Measurements from ENCODE around the gene SCG3. TPM values are rescaled to one million over a fixed set of nuclear protein-coding genes. Genes with fewer than 3 reads are reported as not detected.

SCG3 gene
- polyA plus RNA-seq, 1 of the 3 experiments (the other 2 are of a cell fraction), result 0.16 TPM

DNA sequence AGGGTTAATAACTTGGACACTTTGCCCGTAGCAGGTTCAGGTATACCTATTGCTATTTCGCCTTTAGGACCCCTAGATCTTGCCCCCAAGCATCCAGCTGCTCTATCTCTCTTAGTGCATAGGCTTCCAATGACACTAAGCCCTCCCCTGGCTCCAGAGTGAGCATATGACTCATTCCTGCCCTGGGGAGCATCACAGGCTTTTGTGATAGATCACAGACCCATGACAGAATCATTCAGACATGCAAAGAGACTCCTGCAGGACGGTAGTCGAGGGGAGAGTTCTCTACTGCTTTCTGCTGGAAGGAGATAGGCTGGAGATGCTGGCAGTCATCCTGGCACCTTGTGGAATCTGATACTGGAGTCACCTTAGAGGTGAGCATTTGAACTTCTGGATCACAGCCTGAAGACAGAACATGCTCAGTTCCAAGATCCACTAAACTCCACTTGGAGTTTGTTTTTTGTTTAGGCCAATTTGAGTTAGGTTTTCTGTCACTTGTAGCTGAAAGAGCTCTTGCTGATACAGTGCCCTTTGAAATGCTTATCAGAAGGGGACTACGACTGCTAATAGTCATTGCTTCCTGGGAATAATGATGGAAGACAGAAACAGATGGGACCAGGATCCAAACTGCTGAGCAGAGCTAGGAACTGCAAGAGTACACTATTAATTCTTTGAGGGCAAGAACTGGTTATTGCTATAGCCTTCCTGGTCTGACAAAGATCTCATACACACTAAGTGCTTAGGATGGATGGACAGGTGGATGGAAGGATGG is 45.2 kb downstream of the SCG3 start (continued):
- TF ChIP-seq, protein P1, sequence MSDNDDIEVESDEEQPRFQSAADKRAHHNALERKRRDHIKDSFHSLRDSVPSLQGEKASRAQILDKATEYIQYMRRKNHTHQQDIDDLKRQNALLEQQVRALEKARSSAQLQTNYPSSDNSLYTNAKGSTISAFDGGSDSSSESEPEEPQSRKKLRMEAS (IDR thresholded peaks at IDR 0.05; ENCODE audit: low read depth), result peak; percentile 69
- TF ChIP-seq RXRA (IDR thresholded peaks at IDR 0.05; ENCODE audit: borderline replicate concordance, low read depth), result peak; percentile 74; the same call in 1 of the 2 replicates
- TF ChIP-seq NFIC (IDR thresholded peaks at IDR 0.05; ENCODE audit: borderline replicate concordance), result peak; percentile 86
- peak; percentile 97 for TF ChIP-seq POLR2AphosphoS5 (IDR thresholded peaks at IDR 0.05; ENCODE audit: low read depth, low read length)
- TF ChIP-seq ELF1 (IDR thresholded peaks at IDR 0.05), result 0 out of 2 replicates have a peak, but pooled peaks have one; percentile 33
- no peak for TF ChIP-seq RFX5 (IDR thresholded peaks at IDR 0.05; ENCODE audit: low read length)
- 0 out of 2 replicates have a peak, but pooled peaks have one; percentile 37 for TF ChIP-seq MXI1 (IDR thresholded peaks at IDR 0.05; ENCODE audit: low read depth, low read length)
- TF ChIP-seq TAF1 (IDR thresholded peaks at IDR 0.05; ENCODE audit: borderline replicate concordance, low read depth, low read length), result peak; percentile 42; the same call in 1 of the 2 replicates
- TF ChIP-seq CHD2 (IDR thresholded peaks at IDR 0.05; ENCODE audit: low read length, partially characterized antibody), result peak; percentile 76
- peak; percentile 99 for TF ChIP-seq FOSL2 (IDR thresholded peaks at IDR 0.05; ENCODE audit: borderline replicate concordance, low read depth)
- 0 out of 2 replicates have a peak, but pooled peaks have one; percentile 33 for TF ChIP-seq MEF2A (IDR thresholded peaks at IDR 0.05; ENCODE audit: borderline replicate concordance, low read depth)
- TF ChIP-seq FOXJ3 (CRISPR knock-in tag; IDR thresholded peaks at IDR 0.05), result peak; percentile 71; the same call in 1 of the 2 replicates
- TF ChIP-seq TEAD4 (IDR thresholded peaks at IDR 0.05; ENCODE audit: borderline replicate concordance, insufficient read depth), result peak; percentile 92
- TF ChIP-seq, protein P2, sequence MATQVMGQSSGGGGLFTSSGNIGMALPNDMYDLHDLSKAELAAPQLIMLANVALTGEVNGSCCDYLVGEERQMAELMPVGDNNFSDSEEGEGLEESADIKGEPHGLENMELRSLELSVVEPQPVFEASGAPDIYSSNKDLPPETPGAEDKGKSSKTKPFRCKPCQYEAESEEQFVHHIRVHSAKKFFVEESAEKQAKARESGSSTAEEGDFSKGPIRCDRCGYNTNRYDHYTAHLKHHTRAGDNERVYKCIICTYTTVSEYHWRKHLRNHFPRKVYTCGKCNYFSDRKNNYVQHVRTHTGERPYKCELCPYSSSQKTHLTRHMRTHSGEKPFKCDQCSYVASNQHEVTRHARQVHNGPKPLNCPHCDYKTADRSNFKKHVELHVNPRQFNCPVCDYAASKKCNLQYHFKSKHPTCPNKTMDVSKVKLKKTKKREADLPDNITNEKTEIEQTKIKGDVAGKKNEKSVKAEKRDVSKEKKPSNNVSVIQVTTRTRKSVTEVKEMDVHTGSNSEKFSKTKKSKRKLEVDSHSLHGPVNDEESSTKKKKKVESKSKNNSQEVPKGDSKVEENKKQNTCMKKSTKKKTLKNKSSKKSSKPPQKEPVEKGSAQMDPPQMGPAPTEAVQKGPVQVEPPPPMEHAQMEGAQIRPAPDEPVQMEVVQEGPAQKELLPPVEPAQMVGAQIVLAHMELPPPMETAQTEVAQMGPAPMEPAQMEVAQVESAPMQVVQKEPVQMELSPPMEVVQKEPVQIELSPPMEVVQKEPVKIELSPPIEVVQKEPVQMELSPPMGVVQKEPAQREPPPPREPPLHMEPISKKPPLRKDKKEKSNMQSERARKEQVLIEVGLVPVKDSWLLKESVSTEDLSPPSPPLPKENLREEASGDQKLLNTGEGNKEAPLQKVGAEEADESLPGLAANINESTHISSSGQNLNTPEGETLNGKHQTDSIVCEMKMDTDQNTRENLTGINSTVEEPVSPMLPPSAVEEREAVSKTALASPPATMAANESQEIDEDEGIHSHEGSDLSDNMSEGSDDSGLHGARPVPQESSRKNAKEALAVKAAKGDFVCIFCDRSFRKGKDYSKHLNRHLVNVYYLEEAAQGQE (IDR thresholded peaks at IDR 0.05; ENCODE audit: low read depth, low read length), result peak; percentile 48; the same call in 1 of the 2 replicates
- peak; percentile 89 for TF ChIP-seq EP300 (IDR thresholded peaks at IDR 0.05; ENCODE audit: borderline replicate concordance in 1 of 2, low read depth in 1 of 2, low read length in 1 of 2)
